GM10248 (cell line): Measurements from ENCODE around the gene SELENOS.

Experiments used
- CTCF ChIA-PET: fragments of 300-600 bp; sonication (Branson Sonifier 250); formaldehyde crosslinking; extraction: SDS; loops from one replicate; lab custom pipeline; 2021; ENCODE audit warnings: antibody characterized with exemption; lab: Yijun Ruan, JAX
- POLR2A ChIA-PET: fragments of 350-650 bp; sonication (Branson Sonifier 250); formaldehyde crosslinking; extraction: SDS; loops from one replicate; lab custom pipeline; 2020; ENCODE audit warnings: antibody characterized with exemption; lab: Yijun Ruan, JAX
- DNase-seq: peaks from one replicate; pipeline ENCODE4 v3.0.0; 2012; ENCODE audit errors: extremely low spot score
- CTCF ChIP-seq: IDR thresholded peaks from 2 replicates; pipeline ENCODE4 v1.5.1; 2012; ENCODE audit warnings: mild to moderate bottlenecking, low read depth; ENCODE audit errors: extremely low read depth, missing control alignments, control extremely low read depth

SELENOS gene

GRCh38 chr15:101323793-101324523, 46.7 kb upstream of the SELENOS start:
- ChIA-PET CTCF (no interaction called here), POLR2A (no interaction called here)
- TF ChIP-seq CTCF = no peak
- no peak for DNase-seq

- no peak for DNase-seq
- ChIA-PET POLR2A (no interaction called here), CTCF (no interaction called here)
- TF ChIP-seq CTCF = no peak
These were observed 45.7 kb upstream of the SELENOS start for GRCh38 chr15:101322854-101323477.

GRCh38 chr15:101322016-101322695, 44.9 kb upstream of the SELENOS start:
- TF ChIP-seq CTCF = no peak
- ChIA-PET CTCF (interaction anchor here (0.8 kb wide), 1 partner anchor 9 kb away, joined by 3 read pairs; no protein-coding TSS in a partner anchor), POLR2A (no interaction called here)
- DNase-seq = no peak

- DNase-seq = peak; percentile 60
- POLR2A ChIA-PET = no interaction called here
- CTCF ChIA-PET = interaction anchor here (0.6 to 2.2 kb wide), 7 partner anchors 8 to 333 kb away, joined by 3 to 9 read pairs (median 3); no protein-coding TSS in a partner anchor
- peak; percentile 12 for TF ChIP-seq CTCF
These were observed 43.3 kb upstream of the SELENOS start for GRCh38 chr15:101320501-101321052.

GRCh38 chr15:101318839-101319238, 41.6 kb upstream of the SELENOS start:
- no peak for TF ChIP-seq CTCF
- no peak for DNase-seq
- CTCF ChIA-PET = interaction anchor here (0.9 to 2.0 kb wide), 4 partner anchors 17 to 322 kb away, joined by 3 to 7 read pairs (median 5); no protein-coding TSS in a partner anchor
- POLR2A ChIA-PET = no interaction called here
